Activated naive CD8-positive, alpha-beta T cell treated with anti-CD3 and anti-CD28 coated beads, Interleukin-2, amount 50 U/mL, for 24 hours (primary cell): Measurements from ENCODE around the gene HSDL1.

Source experiments
- ATAC-seq: fragments of 150-1000 bp; cut with Tn5 transposase; one replicate; pipeline ENCODE4 v1.10.0; 2021
- DNase-seq: peaks from one replicate; pipeline ENCODE4 v3.0.0; 2021
- H3K27ac Mint-ChIP-seq: one replicate; pipeline ENCODE4 v1.8.0; 2021; ENCODE audit warnings: mild to moderate bottlenecking, mixed read lengths
- H3K27me3 Mint-ChIP-seq: one replicate; pipeline ENCODE4 v1.8.0; 2021; ENCODE audit warnings: mixed read lengths
- H3K36me3 Mint-ChIP-seq: one replicate; pipeline ENCODE4 v1.8.0; 2021; ENCODE audit warnings: low read depth, mixed read lengths
- H3K4me1 Mint-ChIP-seq: one replicate; pipeline ENCODE4 v1.8.0; 2021; ENCODE audit warnings: mixed read lengths
- H3K4me3 Mint-ChIP-seq: one replicate; pipeline ENCODE4 v1.8.0; 2021; ENCODE audit warnings: mild to moderate bottlenecking, moderate library complexity, mixed read lengths
- H3K9me3 Mint-ChIP-seq: one replicate; pipeline ENCODE4 v1.8.0; 2021; ENCODE audit warnings: mixed read lengths

The HSDL1 gene

DNA sequence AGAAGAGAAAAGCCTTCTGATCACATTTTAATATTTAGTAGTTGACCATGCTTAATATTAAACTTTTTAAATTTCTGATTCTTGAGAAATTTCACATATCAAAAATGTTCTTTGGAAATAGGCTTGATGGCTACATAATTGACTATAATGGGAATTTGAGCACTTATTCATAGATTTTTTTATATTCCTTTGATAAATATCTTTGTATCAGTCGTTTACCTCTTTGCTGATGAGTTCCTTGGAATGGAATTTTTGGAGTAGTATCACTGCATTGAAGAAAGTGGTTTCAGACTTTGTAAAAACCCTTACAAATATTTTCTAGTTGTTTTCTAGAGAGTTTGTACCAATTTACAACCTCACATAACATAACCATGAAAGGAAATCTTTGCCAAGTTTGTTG, 14.8 kb upstream of the HSDL1 start:
- H3K27me3 Mint-ChIP-seq, result peaks cover 34% of the 10 kb centered on the region
- H3K9me3 Mint-ChIP-seq, result no peaks in the 10 kb centered on the region
- DNase-seq (no peak), ATAC-seq (no peak)
- no peak overlapping the region for H3K4me3 Mint-ChIP-seq
- no peaks in the 10 kb centered on the region for H3K36me3 Mint-ChIP-seq
- no peaks in the 10 kb centered on the region for H3K4me1 Mint-ChIP-seq
- H3K27ac Mint-ChIP-seq, result no peak overlapping the region

GRCh38 chr16:84159007-84159406, 14.0 kb upstream of the HSDL1 start:
- H3K4me1 Mint-ChIP-seq, result no peaks in the 10 kb centered on the region
- H3K27me3 Mint-ChIP-seq, result peaks cover 34% of the 10 kb centered on the region
- no peak for ATAC-seq
- H3K36me3 Mint-ChIP-seq, result no peaks in the 10 kb centered on the region
- H3K4me3 Mint-ChIP-seq, result no peak overlapping the region
- no peak for DNase-seq
- H3K27ac Mint-ChIP-seq, result no peak overlapping the region
- no peaks in the 10 kb centered on the region for H3K9me3 Mint-ChIP-seq

- H3K9me3 Mint-ChIP-seq, result no peaks in the 10 kb centered on the region
- H3K4me3 Mint-ChIP-seq, result no peak overlapping the region
- no peak for ATAC-seq
- no peaks in the 10 kb centered on the region for H3K4me1 Mint-ChIP-seq
- H3K27me3 Mint-ChIP-seq, result peaks cover 32% of the 10 kb centered on the region
- H3K27ac Mint-ChIP-seq, result no peak overlapping the region
- H3K36me3 Mint-ChIP-seq, result no peaks in the 10 kb centered on the region
- no peak for DNase-seq
Observed at GRCh38 chr16:84156342-84156784, 11.4 kb upstream of the HSDL1 start.

GRCh38 chr16:84155771-84156170, 10.8 kb upstream of the HSDL1 start:
- ATAC-seq (no peak), DNase-seq (no peak)
- Mint-ChIP-seq H3K36me3 (no peaks in the 10 kb centered on the region), H3K4me1 (no peaks in the 10 kb centered on the region), H3K27ac (no peak overlapping the region), H3K27me3 (peaks cover 32% of the 10 kb centered on the region), H3K9me3 (no peaks in the 10 kb centered on the region), H3K4me3 (no peak overlapping the region)

GRCh38 chr16:84155226-84155625, 10.2 kb upstream of the HSDL1 start:
- H3K9me3 Mint-ChIP-seq, result no peaks in the 10 kb centered on the region
- H3K27ac Mint-ChIP-seq, result no peak overlapping the region
- peaks cover 32% of the 10 kb centered on the region for H3K27me3 Mint-ChIP-seq
- no peaks in the 10 kb centered on the region for H3K36me3 Mint-ChIP-seq
- ATAC-seq (no peak), DNase-seq (no peak)
- no peaks in the 10 kb centered on the region for H3K4me1 Mint-ChIP-seq
- H3K4me3 Mint-ChIP-seq, result no peak overlapping the region

- ATAC-seq (no peak), DNase-seq (no peak)
- no peak overlapping the region for H3K4me3 Mint-ChIP-seq
- H3K36me3 Mint-ChIP-seq, result no peaks in the 10 kb centered on the region
- H3K4me1 Mint-ChIP-seq, result no peaks in the 10 kb centered on the region
- no peak overlapping the region for H3K27ac Mint-ChIP-seq
- H3K27me3 Mint-ChIP-seq, result peaks cover 21% of the 10 kb centered on the region
- no peaks in the 10 kb centered on the region for H3K9me3 Mint-ChIP-seq
Observed at GRCh38 chr16:84153660-84154214, 8.8 kb upstream of the HSDL1 start.

DNA sequence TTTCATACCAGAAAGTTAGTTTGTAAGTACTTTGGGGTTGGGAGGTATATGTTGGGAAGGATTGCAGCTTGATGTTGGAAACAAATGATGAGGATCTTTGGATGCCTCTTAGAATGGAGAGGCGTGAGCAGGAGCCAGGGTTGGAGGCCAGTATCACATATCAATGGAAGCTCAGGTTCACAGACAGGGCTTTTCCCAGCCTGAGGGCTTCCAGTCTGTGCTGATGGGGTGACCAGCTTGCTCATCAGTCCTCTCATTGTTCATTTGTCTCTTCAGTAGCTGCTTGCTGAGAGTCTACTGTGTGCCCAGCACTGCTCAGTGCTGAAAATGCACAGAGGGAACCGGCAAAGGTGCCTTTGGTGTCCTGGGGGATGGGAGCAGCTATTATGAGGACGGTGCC, 5.9 kb upstream of the HSDL1 start:
- DNase-seq (no peak), ATAC-seq (no peak)
- no peaks in the 10 kb centered on the region for H3K36me3 Mint-ChIP-seq
- no peak overlapping the region for H3K4me3 Mint-ChIP-seq
- H3K9me3 Mint-ChIP-seq, result no peaks in the 10 kb centered on the region
- no peak overlapping the region for H3K27ac Mint-ChIP-seq
- peaks cover 2% of the 10 kb centered on the region for H3K4me1 Mint-ChIP-seq
- peaks cover 13% of the 10 kb centered on the region for H3K27me3 Mint-ChIP-seq

DNA sequence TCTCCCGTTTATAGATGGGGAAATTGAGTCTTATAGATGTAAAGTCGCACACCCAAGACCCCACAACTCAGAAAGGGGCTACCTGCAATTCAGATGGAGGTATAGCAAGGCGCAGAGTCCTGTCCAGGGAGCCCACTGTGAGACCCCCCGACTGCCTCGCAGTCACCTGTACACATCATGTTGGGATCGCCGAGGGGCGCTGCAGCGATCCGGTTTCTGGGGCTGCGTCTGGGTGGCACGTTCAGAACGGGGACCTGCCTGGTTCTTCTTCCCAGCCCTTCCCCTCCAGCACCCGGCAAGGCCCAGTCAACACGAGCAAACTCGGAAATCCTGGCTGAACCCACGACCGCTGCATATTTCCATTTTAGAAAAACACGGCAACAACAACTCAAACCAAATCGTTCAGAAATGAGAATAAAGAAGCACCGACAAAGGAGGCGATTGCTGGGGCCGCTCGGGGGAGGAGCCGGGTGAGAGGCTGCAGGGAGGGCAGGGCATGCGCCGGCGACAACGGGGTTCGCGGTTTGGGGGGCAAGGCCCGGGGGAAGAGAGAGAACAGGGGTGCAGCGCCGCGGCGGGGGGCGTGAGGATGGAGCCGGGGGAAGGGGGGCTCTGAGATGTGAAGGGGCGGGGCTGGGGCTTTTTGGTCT, 643 bp downstream of the HSDL1 start:
- peaks cover 3% of the 10 kb centered on the region for H3K27me3 Mint-ChIP-seq
- peaks cover 30% of the 10 kb centered on the region for H3K4me1 Mint-ChIP-seq
- H3K9me3 Mint-ChIP-seq, result no peaks in the 10 kb centered on the region

GRCh38 chr16:84143784-84144199, 1.2 kb downstream of the HSDL1 start:
- H3K27ac Mint-ChIP-seq, result peak overlapping the region; percentile 86
- no peaks in the 10 kb centered on the region for H3K36me3 Mint-ChIP-seq

More for the DNA sequence above, 643 bp downstream of the HSDL1 start:
- no peaks in the 10 kb centered on the region for H3K36me3 Mint-ChIP-seq
- ATAC-seq (peak; percentile 60), DNase-seq (peak; percentile 52)
- H3K4me3 Mint-ChIP-seq, result peak overlapping the region; percentile 93
- peak overlapping the region; percentile 86 for H3K27ac Mint-ChIP-seq

DNA sequence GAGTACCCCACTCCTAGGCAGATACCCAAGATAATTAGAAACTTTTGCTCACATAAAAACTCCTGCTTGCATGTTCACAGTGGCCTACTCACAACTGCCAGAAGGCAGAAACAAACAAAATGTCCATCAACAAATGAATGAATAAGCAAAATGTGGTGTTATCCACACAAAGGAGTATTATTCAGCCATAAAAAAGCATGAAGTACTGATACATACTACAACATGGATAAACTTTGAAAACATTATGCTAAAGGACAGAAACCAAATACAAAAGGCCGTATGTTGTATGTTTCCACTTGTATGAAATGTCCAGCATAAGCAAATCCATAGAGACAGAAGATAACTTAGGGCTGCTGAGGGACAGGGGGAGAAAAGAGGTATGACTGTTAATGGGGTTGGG, 1.9 kb downstream of the HSDL1 start:
- H3K4me1 Mint-ChIP-seq, result peaks cover 43% of the 10 kb centered on the region
- H3K27me3 Mint-ChIP-seq, result peaks cover 3% of the 10 kb centered on the region
- peak overlapping the region; percentile 93 for H3K4me3 Mint-ChIP-seq
- ATAC-seq, result no peak
- DNase-seq, result no peak
- H3K36me3 Mint-ChIP-seq, result no peaks in the 10 kb centered on the region
- no peaks in the 10 kb centered on the region for H3K9me3 Mint-ChIP-seq
- H3K27ac Mint-ChIP-seq, result no peak overlapping the region

More at GRCh38 chr16:84143784-84144199, 1.2 kb downstream of the HSDL1 start:
- no peaks in the 10 kb centered on the region for H3K9me3 Mint-ChIP-seq
- peak overlapping the region; percentile 93 for H3K4me3 Mint-ChIP-seq
- peaks cover 36% of the 10 kb centered on the region for H3K4me1 Mint-ChIP-seq
- DNase-seq, result no peak
- ATAC-seq, result no peak
- peaks cover 3% of the 10 kb centered on the region for H3K27me3 Mint-ChIP-seq

DNA sequence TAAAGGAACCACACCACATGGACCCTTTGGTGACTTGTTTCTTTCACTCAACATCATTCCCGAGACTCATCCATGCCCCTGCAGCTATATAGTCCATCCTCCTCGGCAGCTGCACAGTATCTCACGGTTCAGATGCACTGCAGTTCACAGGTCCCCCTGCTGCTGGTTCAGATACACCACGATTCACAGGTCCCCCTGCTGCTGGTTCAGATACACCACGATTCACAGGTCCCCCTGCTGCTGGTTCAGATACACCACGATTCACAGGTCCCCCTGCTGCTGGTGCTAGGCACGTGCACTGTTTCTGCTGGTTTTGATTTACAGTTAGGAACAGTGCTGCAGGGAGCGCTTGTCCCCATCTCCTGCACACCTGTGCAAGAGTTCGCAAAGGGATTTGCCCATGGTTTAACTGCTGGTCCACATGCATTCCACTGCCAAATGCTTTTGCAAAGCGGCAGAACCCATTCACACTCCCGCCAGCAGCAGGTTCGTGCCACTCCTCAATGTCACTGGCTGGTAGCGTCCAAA, 3.8 kb downstream of the HSDL1 start:
- no peaks in the 10 kb centered on the region for H3K36me3 Mint-ChIP-seq
- H3K27me3 Mint-ChIP-seq, result no peaks in the 10 kb centered on the region
- ATAC-seq (no peak), DNase-seq (no peak)
- H3K27ac Mint-ChIP-seq, result no peak overlapping the region
- peaks cover 61% of the 10 kb centered on the region for H3K4me1 Mint-ChIP-seq
- H3K9me3 Mint-ChIP-seq, result no peaks in the 10 kb centered on the region
- H3K4me3 Mint-ChIP-seq, result no peak overlapping the region

DNA sequence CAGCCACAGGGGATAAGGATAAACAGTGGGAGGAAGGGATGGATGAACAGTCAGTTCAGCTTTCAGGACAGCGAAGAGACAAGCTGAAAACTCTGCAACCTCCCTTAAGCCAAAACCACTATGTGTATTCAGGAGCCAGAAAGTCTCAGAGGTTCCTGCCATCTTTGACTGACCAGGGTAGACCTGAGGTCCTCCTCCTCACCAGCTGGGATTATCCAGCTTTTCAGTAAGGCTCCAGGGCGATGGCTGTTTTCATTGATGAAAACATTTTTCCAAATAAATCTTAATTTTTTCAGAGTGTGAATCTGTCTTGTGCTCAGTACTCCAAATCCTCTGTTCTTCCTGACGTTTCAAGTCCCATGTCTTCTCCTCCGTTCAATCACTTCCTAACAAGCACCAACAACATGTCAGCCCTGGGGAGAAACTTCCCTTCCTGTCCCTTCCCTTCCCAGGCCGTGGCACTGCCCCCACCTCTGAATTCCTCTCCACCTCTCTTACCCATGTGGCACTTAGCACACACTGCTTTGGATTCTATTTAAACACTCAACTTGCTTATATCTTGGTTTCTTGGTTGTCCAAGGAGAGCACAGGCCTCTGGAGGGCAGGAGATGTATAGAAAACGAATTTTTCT, 5.2 kb downstream of the HSDL1 start:
- Mint-ChIP-seq H3K36me3 (peaks cover 2% of the 10 kb centered on the region), H3K27ac (peak overlapping the region; percentile 79), H3K4me3 (no peak overlapping the region), H3K27me3 (no peaks in the 10 kb centered on the region), H3K4me1 (peaks cover 67% of the 10 kb centered on the region), H3K9me3 (no peaks in the 10 kb centered on the region)
- no peak for ATAC-seq
- no peak for DNase-seq

DNA sequence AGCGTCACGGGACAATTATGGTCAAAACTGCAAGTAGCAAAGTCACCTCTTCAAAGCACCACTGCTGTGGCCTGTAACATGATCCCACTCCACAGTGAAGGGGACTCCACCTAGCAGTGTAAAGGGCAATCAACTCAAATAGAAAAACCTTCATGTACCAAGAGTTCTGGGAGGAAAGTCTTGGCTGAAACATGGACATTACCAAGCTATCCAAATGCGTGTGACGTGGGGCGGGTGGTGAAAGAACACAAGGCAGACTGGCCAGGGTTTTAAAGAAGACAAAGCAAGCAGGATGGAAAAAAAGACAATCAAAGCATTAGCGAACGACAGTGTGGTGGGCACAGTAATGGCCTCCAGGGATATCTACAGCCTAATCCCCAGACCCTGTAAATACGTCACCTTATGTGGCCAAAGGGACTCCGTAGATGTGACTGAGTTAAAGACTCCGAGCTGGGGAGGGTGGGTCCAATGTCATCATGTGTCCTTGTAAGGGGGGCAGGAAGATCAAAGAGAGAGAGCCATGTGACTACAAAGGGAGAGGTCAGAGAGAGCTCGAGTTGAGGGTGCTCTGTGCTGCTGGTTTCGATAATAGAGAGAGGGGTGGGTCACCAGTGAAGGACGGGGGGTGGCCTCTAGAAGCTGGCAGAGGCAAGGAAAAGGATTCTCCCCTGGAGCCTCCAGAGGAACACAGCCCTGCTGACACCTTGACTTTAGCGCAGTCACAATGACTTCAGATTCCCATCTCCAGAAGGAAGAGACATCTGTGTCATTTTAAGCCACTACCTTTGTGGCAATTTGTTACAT, 6.0 kb downstream of the HSDL1 start:
- peak; percentile 93 for ATAC-seq
- Mint-ChIP-seq H3K27ac (peak overlapping the region; percentile 79), H3K9me3 (no peaks in the 10 kb centered on the region), H3K36me3 (peaks cover 2% of the 10 kb centered on the region), H3K27me3 (no peaks in the 10 kb centered on the region), H3K4me1 (peaks cover 63% of the 10 kb centered on the region), H3K4me3 (peak overlapping the region; percentile 62)
- peak; percentile 35 for DNase-seq

DNA sequence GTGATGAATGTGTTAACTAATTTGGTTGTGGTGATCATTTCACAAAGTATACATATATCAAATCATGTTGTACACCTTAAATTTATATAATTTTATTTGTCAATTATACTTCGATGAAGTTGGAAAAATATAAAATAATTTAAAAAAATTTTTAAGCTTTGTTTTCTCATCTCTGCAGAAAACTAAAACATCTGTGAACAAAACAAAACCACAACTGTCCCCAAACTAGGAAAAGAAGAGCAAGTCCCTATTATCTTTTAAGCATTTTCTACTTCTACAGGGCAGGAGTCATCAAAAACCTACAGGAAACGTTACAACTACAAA, 6.5 kb downstream of the HSDL1 start:
- Mint-ChIP-seq H3K4me1 (peaks cover 62% of the 10 kb centered on the region), H3K36me3 (peaks cover 2% of the 10 kb centered on the region), H3K27me3 (no peaks in the 10 kb centered on the region), H3K27ac (peak overlapping the region; percentile 79), H3K9me3 (no peaks in the 10 kb centered on the region), H3K4me3 (peak overlapping the region; percentile 62)
- ATAC-seq (no peak), DNase-seq (no peak)
